SK-N-SH (cell line): ENCODE results near the gene APBA2.

Experiments
- CHD2 ChIP-seq: fragments of 150-350 bp; IDR thresholded peaks from 2 replicates; pipeline ENCODE4 v1.6.1; 2018; ENCODE audit warnings: low read length; ENCODE audit not compliant: partially characterized antibody
- EP300 ChIP-seq, 2 experiments: IDR thresholded peaks; 2 replicates each; pipeline versions ENCODE4 v1.4.0 to v1.6.1; 2012; ENCODE audit warnings: borderline replicate concordance in 1 of 2, low read depth in 1 of 2, low read length in 1 of 2
- EZH2phosphoT487 ChIP-seq: fragments of 200-600 bp; sonication (generic); IDR thresholded peaks from 2 replicates; pipeline ENCODE4 v1.6.1; 2017; ENCODE audit warnings: low read depth, mixed run types, mild to moderate bottlenecking, antibody characterized with exemption, moderate library complexity, borderline replicate concordance
- FOXM1 ChIP-seq: IDR thresholded peaks from 2 replicates; pipeline ENCODE4 v1.4.0; 2012; ENCODE audit warnings: low read depth, mild to moderate bottlenecking
- POLR2AphosphoS5 ChIP-seq: IDR thresholded peaks from 2 replicates; pipeline ENCODE4 v1.6.1; 2012; ENCODE audit warnings: low read depth, low read length
- RAD21 ChIP-seq: IDR thresholded peaks from 2 replicates; pipeline ENCODE4 v1.6.1; 2012; ENCODE audit warnings: mild to moderate bottlenecking, low read length
- RCOR1 ChIP-seq: fragments of 150-350 bp; IDR thresholded peaks from 2 replicates; pipeline ENCODE4 v1.6.1; 2017; ENCODE audit warnings: antibody characterized with exemption, low read length
- REST ChIP-seq: IDR thresholded peaks from 2 replicates; pipeline ENCODE4 v1.6.1; 2012; ENCODE audit warnings: mild to moderate bottlenecking, low read depth, low read length, moderate library complexity
- SIN3A ChIP-seq: IDR thresholded peaks from 2 replicates; pipeline ENCODE4 v1.6.1; 2012; ENCODE audit warnings: low read depth, mild to moderate bottlenecking, low read length, moderate library complexity, borderline replicate concordance
- SMC3 ChIP-seq: IDR thresholded peaks from 2 replicates; pipeline ENCODE4 v1.6.1; 2012; ENCODE audit warnings: low read depth, low read length, improper control_type of control experiment
- TEAD4 ChIP-seq: IDR thresholded peaks from 2 replicates; pipeline ENCODE4 v1.4.0; 2012; ENCODE audit warnings: mild to moderate bottlenecking, borderline replicate concordance; ENCODE audit not compliant: insufficient read depth
- ZBTB33 ChIP-seq: IDR thresholded peaks from 2 replicates; pipeline ENCODE4 v1.4.0; 2012; ENCODE audit warnings: low read depth, borderline replicate concordance
- TF ChIP-seq, protein P1 (sequence below): fragments of 200-600 bp; sonication (generic); IDR thresholded peaks from 2 replicates; pipeline ENCODE4 v1.6.1; 2017; ENCODE audit warnings: antibody characterized with exemption, mild to moderate bottlenecking, moderate library complexity

- TF ChIP-seq, protein P1, sequence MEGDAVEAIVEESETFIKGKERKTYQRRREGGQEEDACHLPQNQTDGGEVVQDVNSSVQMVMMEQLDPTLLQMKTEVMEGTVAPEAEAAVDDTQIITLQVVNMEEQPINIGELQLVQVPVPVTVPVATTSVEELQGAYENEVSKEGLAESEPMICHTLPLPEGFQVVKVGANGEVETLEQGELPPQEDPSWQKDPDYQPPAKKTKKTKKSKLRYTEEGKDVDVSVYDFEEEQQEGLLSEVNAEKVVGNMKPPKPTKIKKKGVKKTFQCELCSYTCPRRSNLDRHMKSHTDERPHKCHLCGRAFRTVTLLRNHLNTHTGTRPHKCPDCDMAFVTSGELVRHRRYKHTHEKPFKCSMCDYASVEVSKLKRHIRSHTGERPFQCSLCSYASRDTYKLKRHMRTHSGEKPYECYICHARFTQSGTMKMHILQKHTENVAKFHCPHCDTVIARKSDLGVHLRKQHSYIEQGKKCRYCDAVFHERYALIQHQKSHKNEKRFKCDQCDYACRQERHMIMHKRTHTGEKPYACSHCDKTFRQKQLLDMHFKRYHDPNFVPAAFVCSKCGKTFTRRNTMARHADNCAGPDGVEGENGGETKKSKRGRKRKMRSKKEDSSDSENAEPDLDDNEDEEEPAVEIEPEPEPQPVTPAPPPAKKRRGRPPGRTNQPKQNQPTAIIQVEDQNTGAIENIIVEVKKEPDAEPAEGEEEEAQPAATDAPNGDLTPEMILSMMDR = no peak
- TF ChIP-seq REST = no peak
- no peak for TF ChIP-seq EP300 (IDR thresholded peaks at IDR 0.05; ENCODE audit: borderline replicate concordance in 1 of 2, low read depth in 1 of 2, low read length in 1 of 2)
- no peak for TF ChIP-seq POLR2AphosphoS5
- TF ChIP-seq CHD2 = no peak
- TF ChIP-seq RCOR1 = no peak
- no peak for TF ChIP-seq RAD21
- no peak for TF ChIP-seq EZH2phosphoT487
- TF ChIP-seq FOXM1 = no peak
- TF ChIP-seq TEAD4 = no peak
- TF ChIP-seq ZBTB33 = no peak
- TF ChIP-seq SIN3A = no peak
- no peak for TF ChIP-seq SMC3
Measured at GRCh38 chr15:28981351-28981720, 95.6 kb downstream of the APBA2 start.
